AG09309 (cell line): ENCODE results near the gene PRR5L.

ENCODE experiments used
- DNase-seq: peaks from one replicate; pipeline ENCODE4 v3.0.0-alpha.2; 2010; ENCODE audit warnings: low read depth
- H3K4me3 ChIP-seq: 2 replicates; pipeline ENCODE4 v1.5.1; 2011; ENCODE audit warnings: mild to moderate bottlenecking, low read depth, low read length, moderate library complexity; ENCODE audit not compliant: control insufficient read depth
- CTCF ChIP-seq: IDR thresholded peaks from 2 replicates; pipeline ENCODE4 v1.5.1; 2011; ENCODE audit warnings: mild to moderate bottlenecking, low read depth, low read length, inconsistent platforms; ENCODE audit not compliant: insufficient read depth, control insufficient read depth; ENCODE audit errors: missing control alignments

PRR5L gene

DNA sequence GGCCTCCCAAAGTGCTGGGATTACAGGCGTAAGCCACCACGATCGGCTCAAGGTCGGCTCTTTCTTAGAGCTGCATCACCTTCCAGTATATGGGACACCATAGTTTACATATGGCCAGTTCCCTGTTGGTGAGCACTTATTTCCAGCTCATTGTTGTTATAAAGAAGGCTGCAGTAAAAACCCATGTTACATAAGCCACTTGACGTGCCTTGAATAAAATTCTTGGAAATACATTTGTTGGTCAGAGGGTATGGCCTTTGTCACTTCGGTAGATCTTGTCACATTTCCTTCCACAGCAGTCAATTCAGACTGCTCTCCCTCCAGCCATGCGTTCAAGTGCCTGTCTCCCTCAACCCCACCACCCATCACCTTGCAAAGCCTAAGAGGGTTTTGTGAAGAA is 92.9 kb downstream of the PRR5L start:
- TF ChIP-seq CTCF, result no peak
- no peak for DNase-seq
- no peak overlapping the region for H3K4me3 ChIP-seq

GRCh38 chr11:36389811-36390210 is 93.7 kb downstream of the PRR5L start:
- H3K4me3 ChIP-seq, result no peak overlapping the region
- no peak for DNase-seq
- TF ChIP-seq CTCF, result no peak

DNA sequence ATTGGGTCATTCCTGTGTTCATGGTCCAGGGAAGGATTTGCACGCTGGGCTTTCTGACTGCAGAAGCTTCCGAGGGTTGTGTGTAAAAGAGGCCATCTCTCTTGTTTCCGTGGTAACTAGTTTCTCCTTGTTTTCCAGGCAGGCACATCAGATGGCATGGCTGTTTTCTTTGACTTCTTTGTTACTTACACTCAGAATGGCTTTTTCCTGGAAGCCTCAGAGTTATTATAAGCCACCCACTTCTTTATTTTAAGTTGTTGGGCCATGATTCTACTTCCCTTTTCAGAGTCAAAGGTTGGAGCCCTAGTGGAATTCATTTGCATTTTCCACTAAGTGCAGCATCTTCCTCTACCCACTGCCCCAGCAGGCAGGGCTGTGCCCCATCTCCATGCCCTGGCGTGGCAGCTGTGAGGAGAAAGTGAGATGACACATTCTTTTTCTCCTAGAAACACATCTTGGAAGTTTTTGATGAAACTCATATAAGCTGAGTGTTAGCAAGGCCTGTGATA is 94.9 kb downstream of the PRR5L start:
- no peak for DNase-seq
- TF ChIP-seq CTCF, result no peak
- H3K4me3 ChIP-seq, result no peak overlapping the region

DNA sequence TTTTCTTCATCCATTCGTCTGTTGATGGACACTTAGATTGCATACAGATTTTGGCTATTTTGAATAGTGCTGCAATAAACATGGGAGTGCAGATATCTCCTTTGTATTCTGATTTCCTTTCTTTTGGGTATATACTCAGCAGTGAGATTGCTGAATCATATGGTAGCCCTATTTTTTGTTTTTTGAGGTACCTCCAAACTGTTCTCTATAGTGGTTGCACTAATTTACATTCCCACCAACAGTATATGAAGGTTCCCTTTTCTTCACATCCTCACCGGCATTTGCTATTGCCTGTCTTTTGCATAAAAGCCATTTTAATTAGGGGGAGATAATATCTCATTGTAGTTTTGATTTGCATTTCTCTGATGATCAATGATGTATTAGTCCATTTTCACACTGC is 96.1 kb downstream of the PRR5L start:
- DNase-seq, result no peak
- TF ChIP-seq CTCF, result no peak
- H3K4me3 ChIP-seq, result no peak overlapping the region

GRCh38 chr11:36394056-36394455 is 98.0 kb downstream of the PRR5L start:
- no peak for TF ChIP-seq CTCF
- DNase-seq, result no peak

GRCh38 chr11:36394926-36395325 is 98.8 kb downstream of the PRR5L start:
- DNase-seq, result no peak
- TF ChIP-seq CTCF, result no peak

More at GRCh38 chr11:36394056-36394455, 98.0 kb downstream of the PRR5L start:
- no peak overlapping the region for H3K4me3 ChIP-seq

More at GRCh38 chr11:36394926-36395325, 98.8 kb downstream of the PRR5L start:
- H3K4me3 ChIP-seq, result no peak overlapping the region
